GM12875 (cell line): ENCODE measurements around the gene ZBTB17.

Experiments used
- H3K4me3 ChIP-seq: one replicate; pipeline ENCODE4 v1.5.1; 2011; ENCODE audit warnings: low read depth, low read length, control low read depth
- CTCF ChIP-seq: IDR thresholded peaks from 2 replicates; pipeline ENCODE4 v1.5.1; 2011; ENCODE audit warnings: low read depth, mild to moderate bottlenecking, control low read depth, inconsistent platforms, low read length, moderate library complexity, borderline replicate concordance; ENCODE audit not compliant: insufficient read depth

The ZBTB17 gene

GRCh38 chr1:16014509-16015482, 38.9 kb upstream of the ZBTB17 start:
- no peak for TF ChIP-seq CTCF

GRCh38 chr1:16013908-16014258, 38.0 kb upstream of the ZBTB17 start:
- H3K4me3 ChIP-seq, result no peak overlapping the region
- no peak for TF ChIP-seq CTCF

More at GRCh38 chr1:16014509-16015482, 38.9 kb upstream of the ZBTB17 start:
- no peak overlapping the region for H3K4me3 ChIP-seq

- no peak overlapping the region for H3K4me3 ChIP-seq
- no peak for TF ChIP-seq CTCF
Observed at GRCh38 chr1:16013220-16013907, 37.5 kb upstream of the ZBTB17 start.

DNA sequence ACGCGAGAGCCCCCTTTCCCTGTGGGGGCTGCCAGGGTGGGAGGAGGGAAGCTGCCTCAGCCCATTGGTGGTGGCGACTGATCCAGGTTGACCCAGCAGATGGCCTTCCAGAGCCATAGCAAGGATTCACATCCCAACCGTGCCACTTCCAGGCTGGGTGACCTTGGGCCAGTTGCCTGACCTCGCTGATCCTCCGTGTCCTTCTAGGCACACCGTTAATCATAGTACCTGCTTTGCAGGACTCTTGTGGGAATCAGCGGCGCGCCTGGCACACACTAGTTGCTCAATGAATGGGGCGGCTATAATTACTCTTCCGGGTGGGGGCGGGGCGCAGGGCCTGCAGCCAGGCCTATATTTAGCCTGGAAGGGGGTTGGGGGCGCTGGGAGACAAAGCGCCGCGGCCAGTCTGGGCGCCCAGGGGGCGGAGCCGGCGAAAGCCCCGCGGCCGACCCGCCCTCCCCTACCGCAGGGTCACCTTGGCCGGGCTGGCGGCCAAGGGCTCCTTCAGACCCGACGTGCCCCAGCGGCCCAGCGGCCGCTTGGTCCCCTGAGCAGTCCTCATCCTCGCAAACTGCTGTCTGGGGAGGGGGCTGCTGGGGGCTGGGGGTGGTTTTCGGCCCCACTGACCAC, 36.8 kb upstream of the ZBTB17 start:
- TF ChIP-seq CTCF, result no peak
- H3K4me3 ChIP-seq, result no peak overlapping the region

DNA sequence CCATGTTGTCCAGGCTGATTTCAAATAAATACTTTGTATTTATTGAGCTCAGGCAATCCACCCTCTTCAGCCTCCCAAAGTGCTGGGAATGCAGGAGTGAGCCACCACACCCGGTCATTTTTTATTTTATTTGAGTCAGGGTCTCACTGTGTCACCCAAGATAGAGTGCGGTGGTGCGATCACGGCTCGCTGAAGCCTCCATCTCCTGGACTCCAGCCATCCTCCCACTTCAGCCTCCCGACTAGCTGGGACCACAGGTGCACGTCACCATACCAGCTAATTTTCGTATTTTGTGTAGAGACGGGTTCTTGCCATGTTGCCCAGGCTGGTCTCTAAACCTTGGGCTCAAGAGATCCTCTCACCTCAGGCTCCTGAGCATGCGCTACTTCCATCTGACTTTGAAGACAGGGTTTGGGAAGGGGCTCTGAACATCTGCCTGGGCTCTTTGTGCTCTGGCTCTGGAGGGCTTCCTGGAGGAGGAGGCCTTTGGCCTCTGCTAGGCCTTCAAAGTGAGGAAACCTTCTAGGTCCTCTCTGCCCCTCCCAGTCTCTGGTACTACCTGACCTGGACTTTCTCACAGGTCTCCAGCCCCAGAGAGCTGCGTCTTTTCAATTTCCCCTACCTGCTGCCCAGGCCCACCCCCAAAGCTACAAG, 36.2 kb upstream of the ZBTB17 start:
- no peak overlapping the region for H3K4me3 ChIP-seq
- no peak for TF ChIP-seq CTCF

GRCh38 chr1:16010837-16011236, 34.9 kb upstream of the ZBTB17 start:
- H3K4me3 ChIP-seq, result no peak overlapping the region
- TF ChIP-seq CTCF, result no peak
